HEK293 (cell line): Measurements from ENCODE around the gene GJC2.

Experiments used
- CTCF ChIA-PET: fragments of 350-600 bp; formaldehyde crosslinking; extraction: SDS; loops from one replicate; lab custom pipeline; 2021; ENCODE audit warnings: antibody characterized with exemption; lab: Yijun Ruan, JAX
- POLR2A ChIA-PET: fragments of 300-600 bp; formaldehyde crosslinking; extraction: SDS; loops from one replicate; lab custom pipeline; 2020; ENCODE audit warnings: antibody characterized with exemption, inconsistent platforms; lab: Yijun Ruan, JAX
- H3K27ac ChIP-seq: fragments of 200-500 bp; sonication (Bioruptor generic); 2 replicates; pipeline ENCODE4 v1.5.1; 2014; ENCODE audit warnings: low read depth, low read length, control low read depth, inconsistent platforms; ENCODE audit errors: extremely low read depth
- H3K36me3 ChIP-seq, 2 experiments: fragments of 200-500 bp in 1 of 2; sonication (Bioruptor generic) in 1 of 2; 1 replicate in 1 of 2; 2 replicates in 1 of 2; pipeline ENCODE4 v1.5.1; 2014 to 2017; ENCODE audit warnings: inconsistent platforms in 2 of 2, low read length in 2 of 2; ENCODE audit not compliant: control insufficient read depth in 2 of 2, insufficient read depth in 1 of 2
- H3K4me1 ChIP-seq: fragments of 200-500 bp; sonication (Bioruptor generic); 2 replicates; pipeline ENCODE4 v1.5.1; 2014; ENCODE audit warnings: mild to moderate bottlenecking, low read length, inconsistent platforms; ENCODE audit not compliant: control insufficient read depth, insufficient read depth
- H3K4me3 ChIP-seq: 2 replicates; pipeline ENCODE4 v1.5.1; 2011; ENCODE audit warnings: low read depth, mild to moderate bottlenecking, control low read depth, low read length, moderate library complexity
- H3K9me3 ChIP-seq: fragments of 200-500 bp; sonication (Bioruptor generic); 2 replicates; pipeline ENCODE4 v1.5.1; 2014; ENCODE audit warnings: low read depth, low read length, inconsistent platforms; ENCODE audit not compliant: control insufficient read depth, insufficient read depth
- GLIS1 ChIP-seq: fragments of 450-650 bp; formaldehyde crosslinking; IDR thresholded peaks from 2 replicates; pipeline ENCODE4 v1.5.1; 2016; ENCODE audit warnings: missing biosample characterization, missing genetic modification characterization
- KLF10 ChIP-seq: fragments of 450-650 bp; IDR thresholded peaks from 2 replicates; pipeline ENCODE4 v1.5.1; 2018; ENCODE audit warnings: missing biosample characterization, mild to moderate bottlenecking, missing genetic modification characterization
- REST ChIP-seq: fragments of 450-650 bp; formaldehyde crosslinking; IDR thresholded peaks from 2 replicates; pipeline ENCODE4 v1.5.1; 2016; ENCODE audit warnings: missing biosample characterization, missing genetic modification characterization
- SP2 ChIP-seq: fragments of 450-650 bp; formaldehyde crosslinking; IDR thresholded peaks from 2 replicates; pipeline ENCODE4 v1.5.1; 2016; ENCODE audit warnings: missing biosample characterization, missing genetic modification characterization
- ZBTB49 ChIP-seq: fragments of 450-650 bp; formaldehyde crosslinking; IDR thresholded peaks from 2 replicates; pipeline ENCODE4 v1.5.1; 2016; ENCODE audit warnings: missing biosample characterization, missing genetic modification characterization, low read depth
- ZFP3 ChIP-seq: fragments of 450-650 bp; formaldehyde crosslinking; IDR thresholded peaks from 2 replicates; pipeline ENCODE4 v1.5.1; 2016; ENCODE audit warnings: low read depth, missing biosample characterization, missing genetic modification characterization
- ZNF138 ChIP-seq: fragments of 450-650 bp; formaldehyde crosslinking; IDR thresholded peaks from 2 replicates; pipeline ENCODE4 v1.5.1; 2016; ENCODE audit warnings: missing biosample characterization, missing genetic modification characterization, borderline replicate concordance
- ZNF174 ChIP-seq: fragments of 450-650 bp; formaldehyde crosslinking; IDR thresholded peaks from 2 replicates; pipeline ENCODE4 v1.5.0; 2017; ENCODE audit warnings: missing biosample characterization, mild to moderate bottlenecking, missing genetic modification characterization
- ZNF18 ChIP-seq: fragments of 450-650 bp; formaldehyde crosslinking; IDR thresholded peaks from 2 replicates; pipeline ENCODE4 v1.5.1; 2016; ENCODE audit warnings: missing biosample characterization, missing genetic modification characterization
- ZNF2 ChIP-seq: fragments of 450-650 bp; formaldehyde crosslinking; IDR thresholded peaks from 2 replicates; pipeline ENCODE4 v1.5.1; 2016; ENCODE audit warnings: missing biosample characterization, missing genetic modification characterization
- ZNF248 ChIP-seq: fragments of 450-650 bp; formaldehyde crosslinking; IDR thresholded peaks from 2 replicates; pipeline ENCODE4 v1.5.1; 2017; ENCODE audit warnings: missing biosample characterization, missing genetic modification characterization
- ZNF350 ChIP-seq: fragments of 450-650 bp; formaldehyde crosslinking; IDR thresholded peaks from 2 replicates; pipeline ENCODE4 v1.5.0; 2017; ENCODE audit warnings: missing biosample characterization, mild to moderate bottlenecking, missing genetic modification characterization
- ZNF558 ChIP-seq: fragments of 450-650 bp; formaldehyde crosslinking; IDR thresholded peaks from 2 replicates; pipeline ENCODE4 v1.5.1; 2016; ENCODE audit warnings: missing biosample characterization, missing genetic modification characterization
- ZNF624 ChIP-seq: fragments of 450-650 bp; formaldehyde crosslinking; IDR thresholded peaks from 2 replicates; pipeline ENCODE4 v1.5.1; 2017; ENCODE audit warnings: missing biosample characterization, missing genetic modification characterization
- ZNF701 ChIP-seq: fragments of 450-650 bp; formaldehyde crosslinking; IDR thresholded peaks from 2 replicates; pipeline ENCODE4 v1.5.1; 2016; ENCODE audit warnings: missing biosample characterization, missing genetic modification characterization
- ZNF707 ChIP-seq: fragments of 450-650 bp; formaldehyde crosslinking; IDR thresholded peaks from 2 replicates; pipeline ENCODE4 v1.5.1; 2016; ENCODE audit warnings: missing biosample characterization, missing genetic modification characterization
- ZNF747 ChIP-seq: fragments of 450-650 bp; formaldehyde crosslinking; IDR thresholded peaks from 2 replicates; pipeline ENCODE4 v1.5.1; 2016; ENCODE audit warnings: missing biosample characterization, missing genetic modification characterization
- ZNF777 ChIP-seq: fragments of 450-650 bp; formaldehyde crosslinking; IDR thresholded peaks from 2 replicates; pipeline ENCODE4 v1.5.1; 2017; ENCODE audit warnings: missing biosample characterization, missing genetic modification characterization, borderline replicate concordance
- ZSCAN16 ChIP-seq: fragments of 450-650 bp; formaldehyde crosslinking; IDR thresholded peaks from 2 replicates; pipeline ENCODE4 v1.5.1; 2016; ENCODE audit warnings: missing biosample characterization, missing genetic modification characterization
- TF ChIP-seq, protein P1 (sequence below): fragments of 450-650 bp; formaldehyde crosslinking; IDR thresholded peaks from 2 replicates; pipeline ENCODE4 v1.5.1; 2016; ENCODE audit warnings: missing biosample characterization, missing genetic modification characterization
- TF ChIP-seq, protein P2 (sequence below): fragments of 450-650 bp; formaldehyde crosslinking; IDR thresholded peaks from 2 replicates; pipeline ENCODE4 v1.5.1; 2016; ENCODE audit warnings: missing biosample characterization, missing genetic modification characterization

GJC2 gene

GRCh38 chr1:228112167-228112566 lies 37.6 kb upstream of the GJC2 start:
- no peak for TF ChIP-seq SP2
- TF ChIP-seq ZNF248 (tag by site-specific recombination): no peak
- no peak for TF ChIP-seq ZNF624 (tag by site-specific recombination)
- H3K9me3 ChIP-seq: no peaks in the 10 kb centered on the region
- CTCF ChIA-PET: interaction anchor here (1.4 to 9.9 kb wide), 2 partner anchors 10 to 19 kb away, joined by 4 to 57 read pairs; no protein-coding TSS in a partner anchor
- 0 out of 2 replicates have a peak, but pooled peaks cover 3% of the 10 kb centered on the region for H3K4me1 ChIP-seq
- POLR2A ChIA-PET: no interaction called here
- no peak overlapping the region for H3K27ac ChIP-seq
- H3K36me3 ChIP-seq: peaks cover 1 to 9% of the 10 kb centered on the region in 2 experiments; a peak in 2 of 3 replicates
- H3K4me3 ChIP-seq: no peak overlapping the region

- Histone ChIP-seq H3K9me3 (no peaks in the 10 kb centered on the region), H3K27ac (no peak overlapping the region), H3K4me3 (no peak overlapping the region), H3K4me1 (0 out of 2 replicates have a peak, but pooled peaks cover 3% of the 10 kb centered on the region), H3K36me3 (peaks cover 0 to 4% of the 10 kb centered on the region in 2 experiments; a peak in 1 of 3 replicates)
- ChIA-PET CTCF (interaction anchor here (1.4 to 9.9 kb wide), 2 partner anchors 10 to 19 kb away, joined by 4 to 57 read pairs; no protein-coding TSS in a partner anchor), POLR2A (no interaction called here)
- TF ChIP-seq REST (tag by site-specific recombination) (no peak), ZFP3 (tag by site-specific recombination) (no peak), ZNF248 (tag by site-specific recombination) (no peak), ZNF701 (tag by site-specific recombination) (no peak), ZNF350 (tag by site-specific recombination) (no peak), ZBTB49 (tag by site-specific recombination) (no peak), ZNF2 (tag by site-specific recombination) (no peak), ZSCAN16 (no peak), ZNF18 (no peak), ZNF777 (no peak), GLIS1 (tag by site-specific recombination) (no peak), ZNF174 (tag by site-specific recombination) (no peak), KLF10 (no peak), ZNF138 (tag by site-specific recombination) (no peak), ZNF707 (tag by site-specific recombination) (no peak), ZNF624 (tag by site-specific recombination) (no peak), ZNF747 (tag by site-specific recombination) (no peak), ZNF558 (tag by site-specific recombination) (no peak)
- TF ChIP-seq, protein P1, sequence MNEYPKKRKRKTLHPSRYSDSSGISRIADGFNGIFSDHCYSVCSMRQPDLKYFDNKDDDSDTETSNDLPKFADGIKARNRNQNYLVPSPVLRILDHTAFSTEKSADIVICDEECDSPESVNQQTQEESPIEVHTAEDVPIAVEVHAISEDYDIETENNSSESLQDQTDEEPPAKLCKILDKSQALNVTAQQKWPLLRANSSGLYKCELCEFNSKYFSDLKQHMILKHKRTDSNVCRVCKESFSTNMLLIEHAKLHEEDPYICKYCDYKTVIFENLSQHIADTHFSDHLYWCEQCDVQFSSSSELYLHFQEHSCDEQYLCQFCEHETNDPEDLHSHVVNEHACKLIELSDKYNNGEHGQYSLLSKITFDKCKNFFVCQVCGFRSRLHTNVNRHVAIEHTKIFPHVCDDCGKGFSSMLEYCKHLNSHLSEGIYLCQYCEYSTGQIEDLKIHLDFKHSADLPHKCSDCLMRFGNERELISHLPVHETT (tag by site-specific recombination): no peak
- TF ChIP-seq, protein P2, sequence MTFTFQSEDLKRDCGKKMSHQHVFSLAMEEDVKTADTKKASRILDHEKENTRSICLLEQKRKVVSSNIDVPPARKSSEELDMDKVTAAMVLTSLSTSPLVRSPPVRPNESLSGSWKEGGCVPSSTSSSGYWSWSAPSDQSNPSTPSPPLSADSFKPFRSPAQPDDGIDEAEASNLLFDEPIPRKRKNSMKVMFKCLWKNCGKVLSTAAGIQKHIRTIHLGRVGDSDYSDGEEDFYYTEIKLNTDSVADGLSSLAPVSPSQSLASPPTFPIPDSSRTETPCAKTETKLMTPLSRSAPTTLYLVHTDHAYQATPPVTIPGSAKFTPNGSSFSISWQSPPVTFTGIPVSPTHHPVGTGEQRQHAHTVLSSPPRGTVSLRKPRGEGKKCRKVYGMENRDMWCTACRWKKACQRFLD (tag by site-specific recombination): no peak
Observed at GRCh38 chr1:228112617-228113016, 37.1 kb upstream of the GJC2 start.
